ENCODE results near the gene PAGE4.

Gene PAGE4

DNA sequence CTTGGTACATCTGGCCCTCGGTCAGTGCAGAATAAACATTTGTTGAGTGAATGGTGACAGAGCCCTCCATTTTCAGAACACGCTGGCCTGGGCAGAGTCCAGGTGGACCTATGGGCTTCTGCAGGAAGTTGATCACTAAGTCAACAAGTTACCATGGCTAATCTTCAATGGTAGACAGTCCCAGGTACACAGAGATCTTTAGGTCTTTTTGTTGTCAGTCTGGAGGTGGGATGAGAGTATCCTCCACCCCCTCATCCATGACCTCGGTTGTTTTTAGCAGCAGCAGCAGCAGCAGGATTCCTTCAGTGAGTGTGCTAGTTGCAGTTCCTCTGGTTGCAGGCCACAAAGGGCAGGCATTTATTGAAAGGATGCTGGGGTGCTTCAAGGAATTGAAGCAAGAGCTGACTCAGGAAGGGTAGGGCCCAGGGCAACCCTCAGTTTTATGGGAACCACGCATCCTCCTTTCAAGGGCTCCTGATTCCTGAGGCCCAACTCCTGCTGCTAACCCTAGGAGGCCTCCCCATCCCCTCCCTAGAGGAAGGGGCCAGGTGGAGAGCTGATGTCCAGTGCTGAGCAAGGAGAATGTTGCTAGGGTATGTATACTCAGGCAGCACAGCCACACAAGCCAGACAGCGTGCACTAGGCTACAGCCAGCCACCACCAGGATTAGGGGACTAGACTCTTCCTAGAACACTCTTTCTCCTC, 48.4 kb downstream of the PAGE4 start:
- Histone ChIP-seq H3K14ac (ENCODE audit: low read length) (no peak overlapping the region), H4K12ac (ENCODE audit: low read depth, low read length) (no peak overlapping the region), H3K23ac (ENCODE audit: low read length) (no peak overlapping the region), H3K36me3 (ENCODE audit: control insufficient read depth in 1 of 2, insufficient read depth in 2 of 2, low read length in 2 of 2) (peaks cover 0 to 7% of the 10 kb centered on the region in 2 experiments), H3K4me2 (ENCODE audit: low read length) (no peak overlapping the region), H3K18ac (ENCODE audit: low read length) (no peak overlapping the region), H3K27me3 (ENCODE audit: insufficient read depth, low read length) (no peaks in the 10 kb centered on the region), H2BK5ac (ENCODE audit: low read depth, low read length, poor library complexity) (no peak overlapping the region), H3K79me1 (ENCODE audit: low read length) (peaks cover 6% of the 10 kb centered on the region), H3K79me2 (ENCODE audit: control insufficient read depth, insufficient read depth, low read length, poor library complexity) (no peaks in the 10 kb centered on the region), H2AFZ (ENCODE audit: insufficient read depth, low read length, poor library complexity) (no peak overlapping the region), H2BK12ac (ENCODE audit: low read length) (no peak overlapping the region), H3K27ac (ENCODE audit: low read depth, low read length) (no peak overlapping the region), H2AK5ac (ENCODE audit: low read length) (no peak overlapping the region), H3K4me1 (ENCODE audit: control insufficient read depth in 1 of 2, insufficient read depth in 2 of 2, low read length in 2 of 2) (peaks cover 2 to 8% of the 10 kb centered on the region in 2 experiments), H4K8ac (ENCODE audit: low read depth, low read length) (no peak overlapping the region), H3K4ac (ENCODE audit: low read depth, low read length) (no peak overlapping the region), H4K91ac (ENCODE audit: low read depth, low read length) (no peak overlapping the region), H3K9ac (ENCODE audit: low read length) (no peak overlapping the region), H2BK120ac (ENCODE audit: insufficient read depth, low read length, poor library complexity) (no peak overlapping the region), H3K9me3 (ENCODE audit: insufficient read depth, low read depth, low read length) (no peaks in the 10 kb centered on the region), H3K4me3 (ENCODE audit: low read depth, low read length) (no peak overlapping the region)
- WGBS (ENCODE audit: extremely low coverage, insufficient coverage, insufficient read length): no CpG with 5 or more reads among the region's 5 CpGs
- no peak for DNase-seq

DNA sequence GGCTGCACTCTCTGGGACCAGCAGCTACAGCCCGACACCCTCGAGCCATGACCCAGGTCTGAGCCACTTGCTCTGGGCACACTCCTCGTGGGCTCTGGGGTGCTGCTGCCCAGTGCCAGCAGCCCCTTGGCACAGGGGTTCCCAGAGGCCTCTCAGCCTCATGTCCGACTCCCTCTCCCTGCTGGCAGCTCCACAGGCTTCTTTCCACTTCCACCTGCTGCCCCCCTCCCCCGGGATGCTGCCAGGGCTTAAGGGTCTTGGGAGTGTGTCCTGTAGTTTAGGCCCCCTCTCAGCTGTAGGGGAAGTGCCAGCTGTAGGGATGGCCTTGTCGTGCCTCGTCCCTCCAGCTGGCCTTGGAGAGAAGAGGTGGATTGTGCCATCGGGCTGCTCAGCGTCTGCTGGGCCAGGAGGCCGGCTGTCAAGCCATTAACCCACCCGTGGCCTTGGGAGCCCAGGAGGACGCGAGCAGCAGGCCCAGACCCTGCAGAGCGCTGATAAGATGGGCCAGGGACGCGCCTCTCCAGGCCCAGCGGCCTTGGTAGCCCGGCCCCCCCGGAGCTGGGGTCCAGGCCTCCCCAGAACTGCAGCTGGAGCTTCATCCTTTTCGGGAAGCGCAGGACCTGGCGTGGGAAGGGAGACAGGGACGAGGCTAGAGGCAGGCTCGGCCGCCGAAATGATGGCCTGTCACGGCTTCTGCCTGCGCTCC, 49.2 kb downstream of the PAGE4 start:
- Histone ChIP-seq H3K36me3 (ENCODE audit: control insufficient read depth in 1 of 2, insufficient read depth in 2 of 2, low read length in 2 of 2) (peaks cover 0 to 9% of the 10 kb centered on the region in 2 experiments), H2BK5ac (ENCODE audit: low read depth, low read length, poor library complexity) (no peak overlapping the region)
- WGBS (ENCODE audit: extremely low coverage, insufficient coverage, insufficient read length): no CpG with 5 or more reads among the region's 28 CpGs

DNA sequence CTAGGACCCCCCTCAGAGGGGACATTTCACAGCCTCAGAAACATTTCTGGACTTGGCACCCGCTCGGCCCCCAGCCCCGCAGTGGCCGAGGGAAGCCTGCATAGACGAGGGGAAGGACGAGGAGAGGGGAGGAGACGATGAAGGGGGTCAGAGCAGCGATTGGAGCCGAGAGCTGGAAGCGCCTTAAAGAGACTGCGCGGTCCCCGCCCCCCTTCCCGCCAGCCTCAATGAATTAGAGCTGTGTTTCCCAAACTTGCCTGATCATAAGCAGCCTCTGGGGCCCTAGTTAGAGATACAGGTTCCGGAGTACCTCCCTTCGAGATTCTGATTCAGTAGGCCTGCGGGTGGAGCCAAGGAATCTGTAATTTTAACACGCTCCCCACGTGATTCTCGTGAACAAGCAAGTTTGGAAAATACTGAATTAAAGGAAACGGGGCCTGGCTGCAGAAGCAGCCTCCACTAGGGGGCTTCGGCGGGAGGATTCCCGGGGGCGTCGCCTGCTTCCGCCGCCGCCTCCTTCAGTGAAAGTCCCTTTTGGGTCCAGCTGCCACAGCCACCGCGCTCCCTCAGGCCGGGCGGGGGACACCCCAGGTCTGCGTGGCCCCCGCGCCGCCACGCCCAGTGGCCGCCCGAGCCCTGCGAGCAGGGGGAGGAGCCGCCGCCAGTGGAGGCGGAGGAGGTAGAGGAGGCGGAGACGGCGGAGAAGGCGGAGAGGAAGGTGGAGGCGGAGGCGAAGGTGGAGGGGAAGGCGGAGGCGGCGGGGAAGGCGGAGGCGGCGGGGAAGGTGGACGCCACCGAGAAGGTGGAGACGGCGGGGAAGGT, 49.9 kb downstream of the PAGE4 start, which contains the start of gene USP27X:
Gene USP27X, plus strand, starts transcription at position 651 of the 822 bp plus-strand sequence. CDS start 824 bp downstream, outside the sequence.
- H3K4ac ChIP-seq (ENCODE audit: low read depth, low read length): no peak within 1 kb of the TSS
- no peak within 1 kb of the TSS for H3K18ac ChIP-seq (ENCODE audit: low read length)
- peak within 1 kb of the TSS; percentile 45 for H2AFZ ChIP-seq (ENCODE audit: insufficient read depth, low read length, poor library complexity)
- peak; percentile 65 to 69 for DNase-seq
- peak within 1 kb of the TSS; percentile 72 for H3K9ac ChIP-seq (ENCODE audit: low read length)
- H4K91ac ChIP-seq (ENCODE audit: low read depth, low read length): peak within 1 kb of the TSS; percentile 45
- H2BK120ac ChIP-seq (ENCODE audit: insufficient read depth, low read length, poor library complexity): peak within 1 kb of the TSS; percentile 23
- no peak within 1 kb of the TSS for H2AK5ac ChIP-seq (ENCODE audit: low read length)
- H3K27me3 ChIP-seq (ENCODE audit: insufficient read depth, low read length): no peaks in the 10 kb centered on the region
- H4K8ac ChIP-seq (ENCODE audit: low read depth, low read length): peak within 1 kb of the TSS; percentile 66
- H3K79me1 ChIP-seq (ENCODE audit: low read length): peaks cover 6% of the 10 kb centered on the region
- peak within 1 kb of the TSS; percentile 37 for H2BK5ac ChIP-seq (ENCODE audit: low read depth, low read length, poor library complexity)
- no peak within 1 kb of the TSS for H2BK12ac ChIP-seq (ENCODE audit: low read length)
- H3K4me1 ChIP-seq (ENCODE audit: control insufficient read depth in 1 of 2, insufficient read depth in 2 of 2, low read length in 2 of 2): peaks cover 2 to 8% of the 10 kb centered on the region in 2 experiments
- peak within 1 kb of the TSS; percentile 12 for H4K12ac ChIP-seq (ENCODE audit: low read depth, low read length)
- peak within 1 kb of the TSS; percentile 82 for H3K4me3 ChIP-seq (ENCODE audit: low read depth, low read length)
- WGBS (ENCODE audit: extremely low coverage, insufficient coverage, insufficient read length): no CpG with 5 or more reads among the region's 60 CpGs
- H3K36me3 ChIP-seq (ENCODE audit: control insufficient read depth in 1 of 2, insufficient read depth in 2 of 2, low read length in 2 of 2): peaks cover 0 to 9% of the 10 kb centered on the region in 2 experiments
- no peaks in the 10 kb centered on the region for H3K9me3 ChIP-seq (ENCODE audit: insufficient read depth, low read depth, low read length)
- no peak within 1 kb of the TSS for H3K14ac ChIP-seq (ENCODE audit: low read length)
- H3K27ac ChIP-seq (ENCODE audit: low read depth, low read length): peak within 1 kb of the TSS; percentile 80
- H3K23ac ChIP-seq (ENCODE audit: low read length): no peak within 1 kb of the TSS
- H3K79me2 ChIP-seq (ENCODE audit: control insufficient read depth, insufficient read depth, low read length, poor library complexity): no peaks in the 10 kb centered on the region
- H3K4me2 ChIP-seq (ENCODE audit: low read length): peak within 1 kb of the TSS; percentile 86

More for the DNA sequence above, 49.2 kb downstream of the PAGE4 start:
- peak overlapping the region; percentile 57 for H4K8ac ChIP-seq (ENCODE audit: low read depth, low read length)
- H2BK120ac ChIP-seq (ENCODE audit: insufficient read depth, low read length, poor library complexity): no peak overlapping the region
- no peak overlapping the region for H2BK12ac ChIP-seq (ENCODE audit: low read length)
- no peak overlapping the region for H3K14ac ChIP-seq (ENCODE audit: low read length)
- no peak overlapping the region for H4K12ac ChIP-seq (ENCODE audit: low read depth, low read length)
- H3K4me3 ChIP-seq (ENCODE audit: low read depth, low read length): peak overlapping the region; percentile 67
- H3K79me1 ChIP-seq (ENCODE audit: low read length): peaks cover 6% of the 10 kb centered on the region
- no peak for DNase-seq
- H3K4me1 ChIP-seq (ENCODE audit: control insufficient read depth in 1 of 2, insufficient read depth in 2 of 2, low read length in 2 of 2): peaks cover 2 to 8% of the 10 kb centered on the region in 2 experiments
- peak overlapping the region; percentile 80 for H3K27ac ChIP-seq (ENCODE audit: low read depth, low read length)
- no peaks in the 10 kb centered on the region for H3K27me3 ChIP-seq (ENCODE audit: insufficient read depth, low read length)
- H3K23ac ChIP-seq (ENCODE audit: low read length): no peak overlapping the region
- H3K4me2 ChIP-seq (ENCODE audit: low read length): peak overlapping the region; percentile 86
- H3K79me2 ChIP-seq (ENCODE audit: control insufficient read depth, insufficient read depth, low read length, poor library complexity): no peaks in the 10 kb centered on the region
- peak overlapping the region; percentile 72 for H3K9ac ChIP-seq (ENCODE audit: low read length)
- no peaks in the 10 kb centered on the region for H3K9me3 ChIP-seq (ENCODE audit: insufficient read depth, low read depth, low read length)
- H3K4ac ChIP-seq (ENCODE audit: low read depth, low read length): no peak overlapping the region
- H4K91ac ChIP-seq (ENCODE audit: low read depth, low read length): no peak overlapping the region
- H2AK5ac ChIP-seq (ENCODE audit: low read length): no peak overlapping the region
- H2AFZ ChIP-seq (ENCODE audit: insufficient read depth, low read length, poor library complexity): peak overlapping the region; percentile 45
- H3K18ac ChIP-seq (ENCODE audit: low read length): no peak overlapping the region

DNA sequence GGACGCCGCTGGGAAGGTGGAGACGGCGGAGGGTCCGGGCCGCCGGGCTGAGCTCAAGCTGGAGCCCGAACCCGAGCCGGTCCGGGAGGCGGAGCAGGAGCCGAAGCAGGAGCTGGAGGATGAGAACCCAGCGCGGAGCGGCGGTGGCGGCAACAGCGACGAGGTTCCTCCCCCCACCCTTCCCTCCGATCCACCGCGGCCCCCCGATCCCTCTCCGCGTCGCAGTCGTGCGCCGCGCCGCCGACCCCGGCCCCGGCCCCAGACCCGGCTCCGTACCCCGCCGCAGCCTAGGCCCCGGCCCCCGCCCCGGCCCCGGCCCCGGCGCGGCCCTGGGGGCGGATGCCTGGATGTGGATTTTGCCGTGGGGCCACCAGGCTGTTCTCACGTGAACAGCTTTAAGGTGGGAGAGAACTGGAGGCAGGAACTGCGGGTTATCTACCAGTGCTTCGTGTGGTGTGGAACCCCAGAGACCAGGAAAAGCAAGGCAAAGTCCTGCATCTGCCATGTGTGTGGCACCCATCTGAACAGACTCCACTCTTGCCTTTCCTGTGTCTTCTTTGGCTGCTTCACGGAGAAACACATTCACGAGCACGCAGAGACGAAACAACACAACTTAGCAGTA, 50.7 kb downstream of the PAGE4 start:
- Histone ChIP-seq H3K9ac (ENCODE audit: low read length) (peak overlapping the region; percentile 70), H3K4ac (ENCODE audit: low read depth, low read length) (no peak overlapping the region), H3K4me1 (ENCODE audit: control insufficient read depth in 1 of 2, insufficient read depth in 2 of 2, low read length in 2 of 2) (peaks cover 2 to 8% of the 10 kb centered on the region in 2 experiments), H3K79me2 (ENCODE audit: control insufficient read depth, insufficient read depth, low read length, poor library complexity) (no peaks in the 10 kb centered on the region), H4K91ac (ENCODE audit: low read depth, low read length) (peak overlapping the region; percentile 45), H3K9me3 (ENCODE audit: insufficient read depth, low read depth, low read length) (no peaks in the 10 kb centered on the region), H3K27me3 (ENCODE audit: insufficient read depth, low read length) (no peaks in the 10 kb centered on the region), H2AFZ (ENCODE audit: insufficient read depth, low read length, poor library complexity) (no peak overlapping the region), H3K36me3 (ENCODE audit: control insufficient read depth in 1 of 2, insufficient read depth in 2 of 2, low read length in 2 of 2) (peaks cover 0 to 9% of the 10 kb centered on the region in 2 experiments), H4K12ac (ENCODE audit: low read depth, low read length) (peak overlapping the region; percentile 12), H3K4me2 (ENCODE audit: low read length) (peak overlapping the region; percentile 82), H2BK120ac (ENCODE audit: insufficient read depth, low read length, poor library complexity) (no peak overlapping the region), H3K18ac (ENCODE audit: low read length) (no peak overlapping the region), H2BK12ac (ENCODE audit: low read length) (no peak overlapping the region), H2AK5ac (ENCODE audit: low read length) (no peak overlapping the region), H3K79me1 (ENCODE audit: low read length) (peaks cover 6% of the 10 kb centered on the region), H2BK5ac (ENCODE audit: low read depth, low read length, poor library complexity) (peak overlapping the region; percentile 26), H4K8ac (ENCODE audit: low read depth, low read length) (peak overlapping the region; percentile 66), H3K14ac (ENCODE audit: low read length) (no peak overlapping the region), H3K23ac (ENCODE audit: low read length) (no peak overlapping the region), H3K4me3 (ENCODE audit: low read depth, low read length) (peak overlapping the region; percentile 82), H3K27ac (ENCODE audit: low read depth, low read length) (peak overlapping the region; percentile 80)
- WGBS (ENCODE audit: extremely low coverage, insufficient coverage, insufficient read length): no CpG with 5 or more reads among the region's 55 CpGs
- DNase-seq: no peak
